SK-N-MC (cell line): ENCODE data around the gene NEDD8.
A peak's percentile ranks its signal among the peaks of the same experiment; 100 is the strongest.

ENCODE experiments used
- DNase-seq: peaks from one replicate; pipeline ENCODE4 v3.0.0-alpha.2; 2011; ENCODE audit warnings: low read depth, low spot score
- H3K27ac ChIP-seq: fragments of 200-600 bp; sonication (generic); 2 replicates; pipeline ENCODE4 v1.5.1; 2016; ENCODE audit warnings: mixed run types
- H3K36me3 ChIP-seq: fragments of 200-600 bp; sonication (generic); 2 replicates; pipeline ENCODE4 v1.6.1; 2017; ENCODE audit warnings: antibody characterized with exemption, low read length, mixed read lengths; ENCODE audit not compliant: insufficient read depth
- H3K4me3 ChIP-seq: fragments of 200-600 bp; sonication (generic); 2 replicates; pipeline ENCODE4 v1.5.1; 2016
- H3K9ac ChIP-seq: fragments of 200-600 bp; sonication (generic); 2 replicates; pipeline ENCODE4 v1.8.0; 2017; ENCODE audit warnings: mixed run types, mixed read lengths; ENCODE audit not compliant: insufficient read length
- H3K9me3 ChIP-seq: fragments of 200-600 bp; sonication (generic); 2 replicates; pipeline ENCODE4 v1.6.1; 2017; ENCODE audit warnings: low read depth, mild to moderate bottlenecking, antibody characterized with exemption, low read length, moderate library complexity, mixed read lengths
- EZH2 ChIP-seq: fragments of 200-600 bp; sonication (generic); IDR thresholded peaks from one replicate; pipeline ENCODE4 v1.6.1; 2017; ENCODE audit warnings: antibody characterized with exemption
- FOXP2 ChIP-seq: optimal IDR thresholded peaks from 2 replicates; pipeline ENCODE3; 2011; ENCODE audit warnings: mild to moderate bottlenecking, moderate library complexity; ENCODE audit not compliant: insufficient read depth; ENCODE audit errors: extremely low read length, control extremely low read depth
- POLR2AphosphoS5 ChIP-seq: IDR thresholded peaks from 2 replicates; pipeline ENCODE4 v1.6.1; 2012; ENCODE audit warnings: mild to moderate bottlenecking, low read depth, low read length, borderline replicate concordance

NEDD8 gene

GRCh38 chr14:24235804-24236688 is 3.9 kb upstream of the NEDD8 start:
- Histone ChIP-seq H3K36me3 (peaks cover 73% of the 10 kb centered on the region), H3K27ac (no peak overlapping the region), H3K9me3 (no peaks in the 10 kb centered on the region), H3K4me3 (no peak overlapping the region), H3K9ac (no peak overlapping the region)
- no peak for DNase-seq
- TF ChIP-seq POLR2AphosphoS5, result no peak
- no peak for TF ChIP-seq EZH2
- no peak for TF ChIP-seq FOXP2

- H3K4me3 ChIP-seq, result 0 out of 2 replicates have a peak overlapping the region, but pooled peaks have one; percentile 12
- peak overlapping the region; percentile 93 for H3K9ac ChIP-seq
- peaks cover 56% of the 10 kb centered on the region for H3K36me3 ChIP-seq
- H3K27ac ChIP-seq, result 0 out of 2 replicates have a peak overlapping the region, but pooled peaks have one; percentile 21
- TF ChIP-seq EZH2 (no peak), POLR2AphosphoS5 (no peak), FOXP2 (no peak)
- H3K9me3 ChIP-seq, result no peaks in the 10 kb centered on the region
- DNase-seq, result no peak
These were observed 2.2 kb upstream of the NEDD8 start for GRCh38 chr14:24234095-24235005.

- Histone ChIP-seq H3K27ac (no peak overlapping the region), H3K36me3 (peaks cover 47% of the 10 kb centered on the region)
- TF ChIP-seq POLR2AphosphoS5, result no peak
- TF ChIP-seq EZH2, result no peak
- no peak for TF ChIP-seq FOXP2
These were observed 1.3 kb upstream of the NEDD8 start for GRCh38 chr14:24233538-24233866.

GRCh38 chr14:24232645-24233537 is 724 bp upstream of the NEDD8 start, which contains the start of gene GMPR2:
Gene GMPR2, plus strand, starts transcription at chr14:24232929. Its CDS starts 325 bp downstream, at chr14:24233254.
- peak within 1 kb of the TSS; percentile 92 for H3K27ac ChIP-seq
- DNase-seq, result no peak
- peaks cover 46% of the 10 kb centered on the region for H3K36me3 ChIP-seq
- no peaks in the 10 kb centered on the region for H3K9me3 ChIP-seq
- H3K4me3 ChIP-seq, result peak within 1 kb of the TSS; percentile 98
- peak within 1 kb of the TSS; percentile 93 for H3K9ac ChIP-seq
- peak; percentile 83 for TF ChIP-seq POLR2AphosphoS5
- TF ChIP-seq EZH2, result no peak
- peak; percentile 2 for TF ChIP-seq FOXP2

More at GRCh38 chr14:24233538-24233866, 1.3 kb upstream of the NEDD8 start:
- Histone ChIP-seq H3K4me3 (peak overlapping the region; percentile 98), H3K9ac (peak overlapping the region; percentile 93), H3K9me3 (no peaks in the 10 kb centered on the region)
- no peak for DNase-seq

- Histone ChIP-seq H3K4me3 (peak overlapping the region; percentile 98), H3K27ac (peak overlapping the region; percentile 92), H3K36me3 (peaks cover 36% of the 10 kb centered on the region), H3K9me3 (no peaks in the 10 kb centered on the region), H3K9ac (peak overlapping the region; percentile 93)
- TF ChIP-seq EZH2 (no peak), FOXP2 (no peak), POLR2AphosphoS5 (no peak)
- no peak for DNase-seq
These were observed 675 bp downstream of the NEDD8 start for GRCh38 chr14:24231263-24232120.

GRCh38 chr14:24228902-24229301 is 3.3 kb downstream of the NEDD8 start:
- Histone ChIP-seq H3K9ac (no peak overlapping the region), H3K4me3 (no peak overlapping the region), H3K27ac (0 out of 2 replicates have a peak overlapping the region, but pooled peaks have one; percentile 36), H3K36me3 (peaks cover 10% of the 10 kb centered on the region; the same call in 1 of the 2 replicates), H3K9me3 (no peaks in the 10 kb centered on the region)
- DNase-seq, result no peak
- TF ChIP-seq POLR2AphosphoS5 (no peak), FOXP2 (no peak), EZH2 (no peak)

- peak overlapping the region; percentile 21; the same call in 1 of the 2 replicates for H3K27ac ChIP-seq
- no peak overlapping the region for H3K4me3 ChIP-seq
- TF ChIP-seq FOXP2 (no peak), POLR2AphosphoS5 (no peak), EZH2 (no peak)
- no peak overlapping the region for H3K9ac ChIP-seq
- H3K36me3 ChIP-seq, result peaks cover 9% of the 10 kb centered on the region; the same call in 1 of the 2 replicates
- DNase-seq, result no peak
- no peaks in the 10 kb centered on the region for H3K9me3 ChIP-seq
These were observed 5.7 kb downstream of the NEDD8 start for GRCh38 chr14:24226473-24226872.
